Neural progenitor cell (in vitro differentiated cells): ENCODE measurements around the gene ZCCHC7. TPM values are rescaled to one million over a fixed set of nuclear protein-coding genes. Genes with fewer than 3 reads are reported as not detected.
"Not testable (repeated sequence)": the region's sequence is repeated elsewhere in the genome, so short reads cannot be mapped to it uniquely, and the experiment has no call there.

Experiments
- DNase-seq: peaks from one replicate; pipeline ENCODE4 v3.0.0-alpha.2; 2016; ENCODE audit warnings: low spot score
- H2AFZ ChIP-seq: fragments of 200-600 bp; sonication (generic); replicated peaks from 2 replicates; pipeline ENCODE4 v1.6.1; 2016; ENCODE audit warnings: antibody characterized with exemption
- H3F3A ChIP-seq: fragments of 200-600 bp; sonication (generic); 2 replicates; pipeline ENCODE4 v1.6.1; 2016; ENCODE audit warnings: antibody characterized with exemption, low read depth
- H3K27ac ChIP-seq: fragments of 200-600 bp; sonication (generic); 2 replicates; pipeline ENCODE4 v1.5.1; 2016; ENCODE audit warnings: mild to moderate bottlenecking
- H3K27me3 ChIP-seq: fragments of 200-600 bp; sonication (generic); 2 replicates; pipeline ENCODE4 v1.6.1; 2016; ENCODE audit warnings: mild to moderate bottlenecking, moderate library complexity
- H3K36me3 ChIP-seq: fragments of 200-600 bp; sonication (generic); 2 replicates; pipeline ENCODE4 v1.5.1; 2016
- H3K4me1 ChIP-seq: fragments of 200-600 bp; sonication (generic); 2 replicates; pipeline ENCODE4 v1.6.1; 2016; ENCODE audit warnings: mixed run types
- H3K4me2 ChIP-seq: fragments of 200-600 bp; sonication (generic); 2 replicates; pipeline ENCODE4 v1.6.1; 2016
- H3K4me3 ChIP-seq: fragments of 200-600 bp; sonication (generic); 2 replicates; pipeline ENCODE4 v1.5.1; 2016
- H3K79me2 ChIP-seq: fragments of 200-600 bp; sonication (generic); 2 replicates; pipeline ENCODE4 v1.6.1; 2016; ENCODE audit warnings: low read depth
- H3K9ac ChIP-seq: fragments of 200-600 bp; sonication (generic); 2 replicates; pipeline ENCODE4 v1.6.1; 2016
- H3K9me3 ChIP-seq: fragments of 200-600 bp; sonication (generic); 2 replicates; pipeline ENCODE4 v1.5.1; 2016; ENCODE audit warnings: low read depth
- H4K20me1 ChIP-seq: fragments of 200-600 bp; sonication (generic); 2 replicates; pipeline ENCODE4 v1.6.1; 2016; ENCODE audit warnings: low read depth
- H3K27ac Mint-ChIP-seq: 3 replicates; pipeline ENCODE4 v1.8.0; 2021; ENCODE audit warnings: mixed read lengths
- H3K27me3 Mint-ChIP-seq: 2 replicates; pipeline ENCODE4 v1.8.0; 2022; ENCODE audit warnings: low read depth, mild to moderate bottlenecking, inconsistent platforms, moderate library complexity, mixed read lengths; ENCODE audit not compliant: insufficient read depth
- H3K36me3 Mint-ChIP-seq: 3 replicates; pipeline ENCODE4 v1.8.0; 2021; ENCODE audit warnings: mixed read lengths
- H3K4me1 Mint-ChIP-seq: 3 replicates; pipeline ENCODE4 v1.8.0; 2021; ENCODE audit warnings: mixed read lengths
- H3K4me3 Mint-ChIP-seq: 3 replicates; pipeline ENCODE4 v1.8.0; 2021; ENCODE audit warnings: mild to moderate bottlenecking, moderate library complexity, mixed read lengths
- H3K9me3 Mint-ChIP-seq: 3 replicates; pipeline ENCODE4 v1.8.0; 2020; ENCODE audit warnings: mixed read lengths
- EZH2 ChIP-seq: fragments of 200-600 bp; sonication (generic); IDR thresholded peaks from 2 replicates; pipeline ENCODE4 v1.6.1; 2017; ENCODE audit warnings: antibody characterized with exemption, mild to moderate bottlenecking, moderate library complexity
- EZH2phosphoT487 ChIP-seq: fragments of 200-600 bp; sonication (generic); IDR thresholded peaks from 2 replicates; pipeline ENCODE4 v1.6.1; 2017; ENCODE audit warnings: antibody characterized with exemption
- total RNA-seq: library from RNA; depleted of rRNA; stranded (reverse); fragments of >200 nt; gene quantifications from 2 replicates; pipeline ENCODE4 v1.2.3, GENCODE V29; 2015; ENCODE audit warnings: low replicate concordance
- TF ChIP-seq, protein P1 (sequence below): fragments of 200-600 bp; sonication (generic); IDR thresholded peaks from 2 replicates; pipeline ENCODE4 v1.5.1; 2017; ENCODE audit warnings: antibody characterized with exemption, mild to moderate bottlenecking

ZCCHC7 gene
- total RNA-seq, 1 donor from 2014 or later: 27.6 TPM

DNA sequence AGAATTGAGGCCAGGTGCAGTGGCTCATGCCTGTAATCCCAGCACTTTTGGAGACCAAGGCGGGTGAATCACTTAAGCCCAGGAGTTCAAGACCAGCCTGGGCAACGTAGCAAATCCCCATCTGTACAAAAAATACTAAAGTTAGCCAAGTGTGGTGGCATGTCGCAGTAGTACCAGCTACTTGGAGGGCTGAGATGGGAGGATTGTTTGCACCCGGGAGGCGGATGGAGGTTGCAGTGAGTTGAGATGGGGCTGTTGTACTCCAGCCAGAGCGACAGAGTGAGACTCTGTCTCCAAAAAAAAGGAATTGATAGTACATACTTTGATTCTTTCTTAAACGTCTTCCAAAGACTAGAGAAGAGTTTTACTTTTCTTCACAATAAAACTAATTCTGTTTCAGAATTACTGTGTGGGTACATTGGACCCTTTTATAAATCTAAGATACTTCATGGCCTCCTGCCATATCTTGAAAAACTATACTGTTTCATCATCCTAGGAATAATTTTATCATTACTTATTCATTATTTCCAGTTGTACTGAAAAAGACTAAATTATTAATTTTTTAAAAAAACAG is 170.1 kb downstream of the ZCCHC7 start:
- no peaks in the 10 kb centered on the region for H3F3A ChIP-seq
- peaks cover 3% of the 10 kb centered on the region for H4K20me1 ChIP-seq
- no peak overlapping the region for H3K9ac ChIP-seq
- H2AFZ ChIP-seq: no peak overlapping the region
- no peaks in the 10 kb centered on the region for H3K9me3 ChIP-seq
- DNase-seq: no peak
- H3K9me3 Mint-ChIP-seq: peaks cover 3% of the 10 kb centered on the region
- no peak overlapping the region for H3K4me3 Mint-ChIP-seq
- H3K27ac ChIP-seq: no peak overlapping the region
- peaks cover 10% of the 10 kb centered on the region for H3K4me1 ChIP-seq
- peaks cover 19% of the 10 kb centered on the region for H3K4me1 Mint-ChIP-seq
- H3K4me2 ChIP-seq: no peak overlapping the region
- H3K27me3 ChIP-seq: no peaks in the 10 kb centered on the region
- no peaks in the 10 kb centered on the region for H3K27me3 Mint-ChIP-seq
- H3K4me3 ChIP-seq: no peak overlapping the region
- H3K36me3 Mint-ChIP-seq: peaks cover 18% of the 10 kb centered on the region
- H3K36me3 ChIP-seq: no peaks in the 10 kb centered on the region
- no peak for TF ChIP-seq EZH2phosphoT487
- TF ChIP-seq EZH2: no peak
- TF ChIP-seq, protein P1, sequence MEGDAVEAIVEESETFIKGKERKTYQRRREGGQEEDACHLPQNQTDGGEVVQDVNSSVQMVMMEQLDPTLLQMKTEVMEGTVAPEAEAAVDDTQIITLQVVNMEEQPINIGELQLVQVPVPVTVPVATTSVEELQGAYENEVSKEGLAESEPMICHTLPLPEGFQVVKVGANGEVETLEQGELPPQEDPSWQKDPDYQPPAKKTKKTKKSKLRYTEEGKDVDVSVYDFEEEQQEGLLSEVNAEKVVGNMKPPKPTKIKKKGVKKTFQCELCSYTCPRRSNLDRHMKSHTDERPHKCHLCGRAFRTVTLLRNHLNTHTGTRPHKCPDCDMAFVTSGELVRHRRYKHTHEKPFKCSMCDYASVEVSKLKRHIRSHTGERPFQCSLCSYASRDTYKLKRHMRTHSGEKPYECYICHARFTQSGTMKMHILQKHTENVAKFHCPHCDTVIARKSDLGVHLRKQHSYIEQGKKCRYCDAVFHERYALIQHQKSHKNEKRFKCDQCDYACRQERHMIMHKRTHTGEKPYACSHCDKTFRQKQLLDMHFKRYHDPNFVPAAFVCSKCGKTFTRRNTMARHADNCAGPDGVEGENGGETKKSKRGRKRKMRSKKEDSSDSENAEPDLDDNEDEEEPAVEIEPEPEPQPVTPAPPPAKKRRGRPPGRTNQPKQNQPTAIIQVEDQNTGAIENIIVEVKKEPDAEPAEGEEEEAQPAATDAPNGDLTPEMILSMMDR: no peak
- no peaks in the 10 kb centered on the region for H3K79me2 ChIP-seq
- H3K27ac Mint-ChIP-seq: no peak overlapping the region

DNA sequence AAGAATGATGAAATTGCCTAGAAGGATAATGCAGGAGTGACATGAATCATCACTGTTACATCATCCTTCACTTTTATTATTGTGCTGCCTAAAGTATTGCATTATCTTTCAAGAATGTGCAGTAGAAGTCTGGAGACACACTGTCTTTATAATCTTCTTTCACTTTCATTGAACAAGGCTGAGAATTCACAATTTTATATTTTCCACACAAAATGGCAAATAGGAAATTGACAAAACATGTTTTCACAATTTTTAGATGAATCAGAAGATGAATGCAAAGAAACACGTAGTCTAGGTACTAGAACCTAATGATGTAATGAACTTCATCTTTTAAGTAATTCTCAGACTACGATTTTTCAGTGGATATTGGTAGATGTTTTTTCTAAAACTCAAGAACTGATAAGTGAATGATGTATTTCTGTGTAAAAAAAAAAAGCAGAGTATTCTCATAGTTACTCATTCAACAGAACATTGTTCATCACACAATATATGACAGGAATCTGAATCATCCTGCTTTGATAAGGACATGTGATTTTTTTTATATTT is 170.6 kb downstream of the ZCCHC7 start:
- H3K4me2 ChIP-seq: no peak overlapping the region
- H3K36me3 Mint-ChIP-seq: peaks cover 20% of the 10 kb centered on the region
- no peak overlapping the region for H3K4me3 ChIP-seq
- TF ChIP-seq EZH2phosphoT487 (no peak), EZH2 (no peak)
- TF ChIP-seq, protein P1: no peak
- peaks cover 19% of the 10 kb centered on the region for H3K4me1 Mint-ChIP-seq
- peaks cover 10% of the 10 kb centered on the region for H3K4me1 ChIP-seq
- H3K9me3 ChIP-seq: no peaks in the 10 kb centered on the region
- DNase-seq: no peak
- no peak overlapping the region for H2AFZ ChIP-seq
- no peak overlapping the region for H3K27ac Mint-ChIP-seq
- no peak overlapping the region for H3K9ac ChIP-seq
- H3K4me3 Mint-ChIP-seq: no peak overlapping the region
- no peaks in the 10 kb centered on the region for H3K79me2 ChIP-seq
- no peaks in the 10 kb centered on the region for H3K36me3 ChIP-seq
- peaks cover 6% of the 10 kb centered on the region for H4K20me1 ChIP-seq
- no peak overlapping the region for H3K27ac ChIP-seq
- no peaks in the 10 kb centered on the region for H3K27me3 ChIP-seq
- H3K27me3 Mint-ChIP-seq: no peaks in the 10 kb centered on the region
- no peaks in the 10 kb centered on the region for H3F3A ChIP-seq
- peaks cover 3% of the 10 kb centered on the region for H3K9me3 Mint-ChIP-seq

DNA sequence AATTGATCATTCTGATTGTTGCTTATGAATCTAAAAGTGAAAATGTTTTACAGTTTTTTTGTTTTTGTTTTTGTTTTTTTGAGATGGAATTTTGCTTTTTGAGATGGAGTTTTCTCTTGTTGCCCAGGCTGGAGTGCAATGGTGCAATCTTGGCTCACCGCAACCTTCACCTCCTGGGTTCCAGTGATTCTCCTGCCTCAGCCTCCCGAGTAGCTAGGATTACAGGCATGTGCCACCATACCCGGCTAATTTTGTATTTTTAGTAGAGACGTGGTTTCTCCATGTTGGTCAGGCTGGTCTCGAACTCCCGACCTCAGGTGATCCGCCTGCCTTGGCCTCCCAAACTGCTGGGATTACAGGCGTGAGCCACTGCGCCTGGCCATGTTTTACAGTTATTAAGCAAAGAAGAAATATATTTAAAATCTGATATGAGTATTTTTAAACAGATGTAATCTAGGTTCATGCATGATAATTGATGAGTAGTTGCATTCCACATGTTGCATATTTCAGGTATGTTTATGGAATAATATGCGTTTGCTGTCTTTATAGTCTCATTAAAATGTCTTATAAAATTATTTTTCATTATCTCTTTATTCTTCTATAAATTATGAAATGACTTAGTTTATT is 171.4 kb downstream of the ZCCHC7 start:
- not testable (repeated sequence) for H3K4me2 ChIP-seq, H3F3A ChIP-seq, H3K27ac Mint-ChIP-seq, H3K36me3 ChIP-seq, DNase-seq, H3K9ac ChIP-seq, H3K27ac ChIP-seq, H3K27me3 ChIP-seq, H2AFZ ChIP-seq, H3K4me1 ChIP-seq, H3K4me3 Mint-ChIP-seq, H3K4me3 ChIP-seq, H3K79me2 ChIP-seq, H3K27me3 Mint-ChIP-seq, H3K9me3 ChIP-seq, H3K9me3 Mint-ChIP-seq, H4K20me1 ChIP-seq
- H3K36me3 Mint-ChIP-seq: peaks cover 20% of the 10 kb centered on the region
- H3K4me1 Mint-ChIP-seq: peaks cover 19% of the 10 kb centered on the region

DNA sequence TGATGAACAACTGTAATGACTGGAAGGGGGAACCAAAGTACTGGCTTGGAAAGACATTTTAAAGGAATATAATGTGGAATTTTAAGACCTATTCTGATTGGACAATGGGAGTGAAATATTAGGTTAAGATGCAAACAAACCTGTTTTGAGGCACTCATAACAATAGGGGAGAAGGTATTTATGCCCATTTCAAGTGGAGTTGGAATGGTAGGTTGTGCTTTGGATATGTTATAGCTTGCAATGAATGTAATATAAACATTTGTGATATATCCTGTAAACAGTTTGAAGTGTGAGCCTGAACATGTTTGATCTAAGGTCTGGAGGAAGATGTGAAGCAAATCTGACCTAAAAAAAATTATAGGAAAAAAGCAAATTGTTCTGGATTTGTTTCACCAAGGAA is 172.5 kb downstream of the ZCCHC7 start:
- DNase-seq: no peak
- no peak for TF ChIP-seq EZH2phosphoT487
- TF ChIP-seq EZH2: no peak
- H3K9me3 Mint-ChIP-seq: peaks cover 3% of the 10 kb centered on the region
- Histone ChIP-seq H3K27me3 (no peaks in the 10 kb centered on the region), H3K9ac (no peak overlapping the region), H3K36me3 (no peaks in the 10 kb centered on the region), H3K79me2 (no peaks in the 10 kb centered on the region), H3F3A (no peaks in the 10 kb centered on the region), H3K4me3 (no peak overlapping the region), H4K20me1 (peaks cover 6% of the 10 kb centered on the region), H3K9me3 (no peaks in the 10 kb centered on the region), H3K4me2 (no peak overlapping the region), H3K27ac (no peak overlapping the region), H3K4me1 (peaks cover 10% of the 10 kb centered on the region), H2AFZ (no peak overlapping the region)
- H3K4me1 Mint-ChIP-seq: peaks cover 23% of the 10 kb centered on the region
- no peaks in the 10 kb centered on the region for H3K27me3 Mint-ChIP-seq
- H3K4me3 Mint-ChIP-seq: no peak overlapping the region
- peaks cover 15% of the 10 kb centered on the region for H3K36me3 Mint-ChIP-seq
- no peak overlapping the region for H3K27ac Mint-ChIP-seq
